GM06990 (cell line): ENCODE measurements around the gene PDE8B.

Source experiments
- DNase-seq: peaks from one replicate; pipeline ENCODE4 v3.0.0-alpha.2; 2011; ENCODE audit not compliant: insufficient read length; ENCODE audit errors: extremely low read depth
- H3K27me3 ChIP-seq: replicated peaks from 2 replicates; pipeline ENCODE4 v1.6.0; 2011; ENCODE audit warnings: low read length; ENCODE audit not compliant: control insufficient read depth, insufficient read depth
- H3K36me3 ChIP-seq: 2 replicates; pipeline ENCODE4 v1.5.1; 2011; ENCODE audit warnings: low read length; ENCODE audit not compliant: control insufficient read depth, insufficient read depth
- H3K4me3 ChIP-seq: replicated peaks from 2 replicates; pipeline ENCODE4 v1.5.1; 2011; ENCODE audit warnings: low read depth, mild to moderate bottlenecking, control low read depth, low read length
- CTCF ChIP-seq: IDR thresholded peaks from 2 replicates; pipeline ENCODE4 v1.5.1; 2011; ENCODE audit warnings: low read length, control low read depth, mild to moderate bottlenecking, inconsistent platforms; ENCODE audit not compliant: insufficient read depth, poor library complexity, severe bottlenecking

The PDE8B gene

GRCh38 chr5:77310494-77311213 is 100.2 kb downstream of the PDE8B start:
- TF ChIP-seq CTCF, result no peak
- DNase-seq, result no peak
- Histone ChIP-seq H3K36me3 (no peaks in the 10 kb centered on the region), H3K27me3 (no peaks in the 10 kb centered on the region), H3K4me3 (no peak overlapping the region)

- H3K36me3 ChIP-seq, result no peaks in the 10 kb centered on the region
- DNase-seq, result no peak
- no peaks in the 10 kb centered on the region for H3K27me3 ChIP-seq
- TF ChIP-seq CTCF, result no peak
- H3K4me3 ChIP-seq, result no peak overlapping the region
These were observed 100.7 kb downstream of the PDE8B start for GRCh38 chr5:77311214-77311571.

GRCh38 chr5:77312413-77312812 is 101.9 kb downstream of the PDE8B start:
- H3K4me3 ChIP-seq, result no peak overlapping the region
- DNase-seq, result no peak
- H3K36me3 ChIP-seq, result no peaks in the 10 kb centered on the region
- no peak for TF ChIP-seq CTCF
- no peaks in the 10 kb centered on the region for H3K27me3 ChIP-seq

GRCh38 chr5:77316871-77317661 is 106.6 kb downstream of the PDE8B start:
- Histone ChIP-seq H3K4me3 (no peak overlapping the region), H3K36me3 (no peaks in the 10 kb centered on the region), H3K27me3 (no peaks in the 10 kb centered on the region)
- no peak for TF ChIP-seq CTCF
- DNase-seq, result no peak

- TF ChIP-seq CTCF, result no peak
- Histone ChIP-seq H3K27me3 (no peaks in the 10 kb centered on the region), H3K36me3 (no peaks in the 10 kb centered on the region), H3K4me3 (no peak overlapping the region)
- no peak for DNase-seq
These were observed 107.6 kb downstream of the PDE8B start for GRCh38 chr5:77318060-77318459.
